Hematopoietic multipotent progenitor cell treated with erythropoietin and hydrocortisone succinate and interleukin-3 and kit ligand, for 15 days (in vitro differentiated cells): ENCODE measurements around the gene OR52R1.
"Not testable (repeated sequence)": the region's sequence is repeated elsewhere in the genome, so short reads cannot be mapped to it uniquely, and the experiment has no call there.

Source experiments
- DNase-seq: peaks from one replicate; pipeline ENCODE4 v3.0.0-alpha.2; 2015; ENCODE audit warnings: low spot score

The OR52R1 gene

DNA sequence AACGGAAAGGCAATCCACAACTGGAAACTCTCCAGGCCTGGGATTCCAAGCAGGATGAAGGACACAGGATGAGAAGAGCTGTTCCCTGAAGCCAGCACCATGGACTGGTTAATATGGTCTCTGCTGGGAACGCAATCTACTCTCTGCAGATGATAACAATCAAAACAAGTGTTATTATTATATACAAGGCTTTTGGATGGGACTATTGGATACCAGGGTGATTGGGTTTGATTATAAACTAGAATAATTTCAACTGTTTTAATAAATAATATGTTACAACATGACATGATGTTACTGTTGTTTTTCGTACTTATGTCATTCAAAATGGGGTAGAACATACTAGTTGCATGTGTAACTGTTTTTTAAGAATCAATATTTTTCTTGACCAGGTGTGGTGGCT lies at the start of gene OR52R1:
OR52R1 (minus strand) TSS at position 101 of the 400 bp plus-strand sequence; CDS start at position 101, 0 bp downstream.
- DNase-seq = no peak

DNA sequence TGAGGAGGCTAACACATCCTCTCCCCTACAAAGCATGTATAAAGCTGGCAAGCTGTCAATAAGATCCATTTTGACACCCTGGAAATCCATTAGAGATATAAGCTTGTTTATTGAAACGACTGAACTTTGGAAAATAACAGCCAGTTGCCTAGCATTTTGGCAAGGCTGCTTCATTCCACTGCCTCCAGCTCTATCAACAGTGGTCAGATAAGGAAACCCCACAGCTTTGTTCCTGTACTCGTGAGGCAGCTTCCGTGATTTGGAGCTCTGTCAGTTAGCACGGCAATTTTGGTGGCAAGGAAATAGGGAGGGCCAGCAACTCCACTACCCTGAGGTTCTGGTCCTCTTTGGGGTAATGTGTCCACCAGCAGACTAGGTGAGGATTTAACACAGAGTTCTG lies 46.9 kb upstream of the OR52R1 start:
- no peak for DNase-seq

DNA sequence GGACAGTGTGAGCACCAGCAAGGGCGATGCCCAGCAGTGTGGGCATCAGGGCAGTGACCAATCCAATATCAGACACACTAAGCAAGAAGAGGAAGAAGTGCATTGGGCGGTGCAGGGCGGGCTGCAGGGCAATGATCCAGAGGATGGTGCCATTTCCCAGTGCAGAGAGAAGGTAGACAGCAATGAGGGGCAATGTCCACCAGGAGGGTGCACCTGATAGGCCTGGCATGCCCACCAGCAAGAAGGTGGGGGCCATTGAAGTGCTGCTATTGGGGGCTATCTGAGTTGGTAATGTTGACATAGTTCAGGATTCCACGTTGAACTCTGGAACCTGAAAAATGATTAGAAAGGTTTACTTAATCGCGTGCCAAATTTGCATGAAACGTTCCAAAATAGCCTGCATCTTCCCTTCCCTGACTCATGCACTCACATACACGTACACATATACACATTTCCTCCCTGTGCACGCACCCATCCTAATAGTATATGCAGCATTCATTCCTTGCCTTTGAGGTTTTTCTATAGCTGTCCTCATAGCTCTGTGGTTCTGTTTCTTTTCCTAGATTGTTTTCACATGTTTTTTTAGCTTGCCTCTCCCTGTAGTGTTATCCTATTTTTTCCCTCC lies 44.8 kb upstream of the OR52R1 start, which contains the start of gene OR51S1:
OR51S1 (minus strand) TSS at position 301 of the 625 bp plus-strand sequence; CDS start at position 301, 0 bp downstream.
- no peak for DNase-seq

DNA sequence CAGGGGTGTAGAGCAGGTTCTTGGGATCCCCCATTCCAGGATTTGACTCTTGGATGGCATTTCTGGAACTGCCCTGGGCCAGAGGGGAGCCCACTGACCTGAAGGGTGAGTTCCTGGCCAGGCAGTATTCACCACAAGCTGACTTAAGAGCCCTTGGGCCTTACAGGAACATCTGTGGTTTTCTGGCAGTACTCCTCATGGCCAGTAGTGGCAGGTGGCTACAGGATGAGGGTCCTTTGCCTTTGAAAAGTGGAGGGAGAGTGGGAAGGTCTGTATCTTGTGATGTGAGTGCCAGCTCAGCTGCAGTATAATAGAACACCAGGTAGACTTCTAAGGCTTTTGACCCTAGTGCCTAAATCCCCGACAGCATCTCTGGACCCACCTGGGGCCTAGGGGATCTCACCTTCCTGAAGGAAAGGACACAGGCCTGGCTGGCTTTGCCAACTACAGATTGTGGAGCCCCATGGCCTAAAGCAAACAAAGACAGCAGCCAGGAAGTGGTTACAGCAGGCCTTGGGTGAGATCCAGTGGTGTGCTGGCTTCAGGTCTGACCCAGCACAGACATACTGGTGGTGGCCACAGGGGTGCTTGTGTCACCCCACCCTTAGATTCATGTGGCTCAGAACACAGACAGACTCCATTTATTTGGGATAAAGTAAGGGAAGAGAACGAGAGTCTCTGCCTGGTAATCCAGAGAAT lies 35.8 kb upstream of the OR52R1 start:
- DNase-seq = no peak

DNA sequence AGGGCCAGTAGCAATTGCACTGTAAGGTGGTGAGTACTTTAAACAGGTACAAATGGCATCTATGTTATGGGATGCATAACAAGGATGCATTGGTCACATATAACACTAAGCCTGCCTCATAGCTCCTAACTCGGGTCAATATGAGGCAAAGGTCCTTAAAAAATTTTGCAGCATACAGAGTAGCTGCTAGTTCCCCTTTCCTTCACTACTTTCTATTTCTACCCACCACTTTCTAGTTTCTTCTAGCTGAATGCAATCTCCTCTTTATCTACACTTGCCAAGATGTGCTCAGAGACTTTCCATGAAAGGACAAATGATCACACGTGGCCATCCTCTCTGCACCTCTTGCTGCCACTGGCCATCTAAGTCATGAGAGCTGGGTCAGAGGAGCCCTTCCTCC lies 26.7 kb upstream of the OR52R1 start:
- DNase-seq = no peak

DNA sequence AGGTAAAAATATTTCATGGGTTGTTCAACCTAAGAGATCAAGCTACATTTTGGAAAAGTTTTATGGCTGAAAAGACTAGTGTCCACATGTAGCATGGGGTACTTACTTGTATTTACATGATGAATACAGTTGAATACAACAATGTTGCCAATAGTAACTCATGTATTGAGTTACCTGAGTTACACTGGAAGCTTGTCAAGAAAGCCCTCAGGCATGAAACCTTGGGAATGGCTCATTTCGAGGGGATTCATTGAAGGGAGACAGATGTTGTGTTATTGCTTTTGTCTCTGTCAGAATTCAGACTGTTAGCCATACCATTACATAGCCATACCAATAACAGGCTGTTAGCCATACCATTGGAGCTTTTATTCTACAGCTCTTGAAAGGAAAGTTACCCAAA lies 26.2 kb upstream of the OR52R1 start:
- DNase-seq = no peak

DNA sequence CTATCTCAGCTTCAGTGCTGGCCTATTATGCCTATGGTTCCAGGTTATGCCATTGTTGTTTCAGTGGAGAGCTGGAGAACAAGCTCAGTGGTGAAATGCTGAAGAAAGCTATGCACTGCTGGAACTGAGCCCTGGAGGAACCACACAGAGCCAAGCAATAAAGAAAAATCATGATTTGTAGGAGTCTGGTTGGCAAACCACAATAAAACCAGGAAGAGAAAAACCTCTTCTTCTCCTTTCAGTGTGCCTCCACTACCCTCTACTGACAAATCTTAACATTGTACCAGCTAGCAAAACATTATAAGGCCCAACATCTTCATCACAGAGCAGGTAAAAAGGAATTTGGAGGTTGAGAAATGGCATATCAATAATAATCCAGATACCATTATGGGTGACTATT lies 22.2 kb upstream of the OR52R1 start:
- no peak for DNase-seq

DNA sequence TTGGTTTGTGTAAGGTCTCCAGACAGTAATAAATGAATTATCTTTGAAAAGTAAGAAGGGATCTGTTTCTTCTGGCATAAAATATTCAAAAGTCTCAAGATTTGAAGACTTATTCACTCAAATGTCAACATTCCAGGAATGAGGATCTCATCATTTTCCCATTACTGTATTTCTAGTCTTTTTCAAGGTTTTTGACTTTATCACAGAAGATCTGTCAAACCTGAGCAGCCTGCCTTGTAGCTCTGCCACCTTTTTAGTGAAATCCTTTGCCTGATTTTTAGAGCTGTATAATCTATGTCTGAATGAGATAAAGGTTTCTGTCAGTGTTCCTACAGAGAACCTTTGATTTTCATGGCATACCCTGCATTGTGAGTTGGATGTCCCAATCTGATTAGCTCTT lies 21.0 kb upstream of the OR52R1 start:
- no peak for DNase-seq

DNA sequence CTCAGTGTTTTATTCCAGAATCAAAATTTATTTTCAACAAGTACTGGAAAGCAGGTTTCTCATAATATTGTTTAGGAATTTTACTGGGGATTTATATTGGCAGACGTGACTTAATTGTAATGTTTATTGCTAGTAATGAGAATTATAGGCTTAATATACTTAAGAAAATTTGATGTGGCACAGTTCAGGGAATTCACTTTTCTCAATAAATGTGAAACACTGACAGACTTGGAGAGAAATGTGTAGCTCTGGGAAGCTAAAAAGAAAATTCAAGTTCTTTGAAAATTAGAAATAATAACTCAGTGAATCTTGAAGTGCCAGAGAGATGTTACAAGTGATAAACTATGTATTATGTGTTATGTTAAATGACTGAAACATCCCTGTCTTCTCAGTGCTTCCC lies 16.8 kb upstream of the OR52R1 start, which contains the start of gene OR51F2:
OR51F2 (plus strand) TSS at position 301 of the 400 bp plus-strand sequence. CDS start 101 bp downstream, outside the sequence.
- DNase-seq = no peak

DNA sequence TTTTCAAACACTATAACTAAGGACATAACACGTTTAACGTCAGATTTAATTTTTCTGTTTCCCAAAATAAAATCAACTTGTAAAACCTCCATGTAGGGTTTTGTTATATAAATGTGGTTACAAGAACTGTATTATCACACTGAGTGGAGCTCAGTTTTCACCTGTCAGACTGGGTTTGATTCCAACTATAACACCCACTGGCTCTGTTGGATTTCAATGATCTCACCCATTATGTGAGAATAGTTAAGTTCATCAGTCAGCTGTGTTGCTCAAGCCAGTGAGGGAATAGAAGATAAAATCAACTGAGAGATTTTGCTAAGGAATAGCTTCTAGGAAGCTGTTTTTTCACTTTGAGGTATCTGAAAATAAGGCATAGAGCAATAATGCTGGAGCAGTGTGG lies 5.1 kb upstream of the OR52R1 start:
- no peak for DNase-seq

DNA sequence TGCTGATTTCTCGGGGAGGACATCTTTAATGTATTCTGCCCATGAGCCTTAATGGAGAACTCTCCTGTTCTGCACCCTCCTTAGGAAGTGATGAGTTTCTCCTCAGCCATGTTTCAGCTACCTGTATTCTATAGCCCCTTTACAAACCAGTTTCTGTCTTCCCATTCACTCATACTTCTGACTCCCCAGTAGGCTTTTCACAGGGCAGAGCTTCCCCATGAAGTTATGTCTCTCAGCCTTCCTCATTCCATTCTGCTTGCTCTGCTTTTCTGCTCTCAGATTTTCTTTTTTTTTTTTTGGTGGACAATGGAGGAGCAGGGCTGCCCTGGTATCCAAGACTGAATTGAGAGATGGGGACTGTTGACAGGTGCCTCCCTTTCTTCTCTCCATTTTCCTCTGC lies 4.3 kb upstream of the OR52R1 start:
- no peak for DNase-seq

DNA sequence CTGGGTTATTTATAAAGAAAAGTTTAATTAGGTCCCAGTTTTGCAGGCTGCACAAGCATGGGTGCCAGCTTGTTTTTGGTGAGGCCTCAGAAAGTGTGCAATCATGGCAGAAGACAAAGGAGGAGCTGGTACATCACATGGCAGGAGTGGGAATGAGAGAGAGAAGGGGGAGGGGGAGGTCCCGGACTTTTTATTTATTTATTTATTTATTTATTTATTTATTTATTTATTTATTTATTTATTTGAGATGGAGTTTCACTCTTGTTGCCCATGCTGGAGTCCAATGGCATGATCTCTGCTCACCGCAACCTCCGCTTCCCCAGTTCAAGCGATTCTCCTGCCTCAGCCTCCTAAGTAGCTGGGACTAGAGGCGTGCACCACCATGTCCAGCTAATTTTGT lies 2.9 kb downstream of the OR52R1 start:
- DNase-seq = not testable (repeated sequence)

DNA sequence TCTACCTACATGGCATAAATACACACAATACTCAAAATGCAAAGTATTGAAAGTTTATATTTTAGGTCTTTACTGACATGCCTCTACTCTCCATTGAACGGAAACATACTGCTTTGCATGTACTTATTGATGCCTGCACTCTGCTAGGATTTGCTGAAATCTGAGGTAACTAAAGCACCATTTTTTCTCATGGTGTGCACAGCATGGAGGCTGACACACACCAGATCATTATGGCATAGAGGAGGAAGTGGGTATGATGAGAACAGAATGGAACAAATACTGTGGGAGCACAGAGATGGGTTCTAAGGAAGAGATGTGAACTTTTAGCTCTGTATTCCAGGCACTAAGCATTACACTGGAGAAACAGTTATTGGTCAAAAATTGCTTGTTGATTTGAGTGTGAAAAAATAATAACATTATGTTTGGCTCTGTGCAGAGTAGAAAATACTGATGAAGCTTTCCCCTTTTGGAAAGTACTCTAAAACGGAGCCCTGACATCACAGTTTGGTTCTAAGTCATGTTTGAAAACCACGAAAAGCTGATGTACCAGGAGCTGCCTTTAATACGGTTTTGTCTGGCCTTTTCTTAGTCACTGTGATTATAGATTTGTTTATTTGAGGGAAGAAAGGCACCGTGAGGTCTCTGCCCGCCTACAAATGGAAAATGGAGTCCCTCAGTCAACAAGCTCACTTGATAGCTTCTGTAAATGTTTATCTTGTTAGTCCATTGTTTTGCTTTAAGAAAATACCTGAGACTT lies 5.6 kb downstream of the OR52R1 start:
- DNase-seq = no peak

DNA sequence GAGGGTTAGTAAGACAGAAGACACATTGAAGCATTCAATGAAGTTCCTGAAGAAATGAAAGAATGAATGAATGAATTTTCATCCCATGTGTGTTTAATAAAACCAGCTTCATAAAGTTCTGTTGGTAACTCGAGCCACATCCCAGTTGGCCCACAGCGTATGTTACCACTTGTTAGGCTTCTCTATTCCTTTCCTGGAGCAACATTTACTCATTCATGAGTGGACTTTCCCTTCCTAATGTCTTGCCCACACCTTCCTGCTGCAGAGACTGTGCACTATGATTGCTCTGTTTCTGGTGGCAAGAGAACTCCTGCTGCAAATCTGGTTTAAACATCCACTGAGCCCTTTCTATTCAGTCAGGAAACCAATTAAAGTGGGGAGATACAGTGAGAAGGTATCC lies 7.0 kb downstream of the OR52R1 start:
- DNase-seq = no peak

DNA sequence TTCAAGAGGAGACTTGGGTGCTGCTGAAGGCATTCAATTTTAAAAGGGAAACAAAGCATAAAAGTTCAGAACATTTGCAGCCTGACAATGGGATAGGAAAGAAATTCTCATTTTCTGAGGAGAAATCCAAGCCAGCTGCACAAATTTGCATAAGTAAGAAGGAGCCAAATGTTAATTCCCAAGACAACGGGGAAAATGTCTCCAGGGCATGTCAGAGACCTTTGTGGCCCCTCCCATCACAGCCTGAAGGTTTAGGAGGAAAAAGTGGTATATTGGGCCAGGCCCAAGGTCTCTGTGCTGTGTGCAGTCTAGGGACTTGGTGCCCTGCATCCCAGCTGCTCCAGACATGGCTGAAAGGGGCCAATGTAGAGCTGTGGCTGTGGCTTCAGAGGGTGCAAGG lies 21.7 kb downstream of the OR52R1 start:
- DNase-seq = no peak

DNA sequence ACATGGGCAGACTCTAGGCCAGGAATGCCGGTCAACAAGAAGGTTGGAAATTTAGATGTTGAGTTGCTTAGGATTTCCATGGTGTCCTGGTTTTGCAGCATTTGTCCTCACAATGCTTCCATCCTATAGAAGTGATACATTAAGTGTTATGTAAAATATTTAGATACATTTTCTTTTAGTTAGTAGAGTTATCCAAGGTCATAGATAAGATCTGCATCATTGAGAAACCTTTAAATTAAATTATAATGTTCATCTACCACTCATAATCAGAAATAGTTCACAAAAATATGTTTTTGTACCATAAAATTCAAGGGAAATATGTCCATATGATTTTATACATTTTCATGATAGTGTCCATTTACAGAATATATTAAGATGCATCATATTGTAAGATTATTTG lies 34.3 kb downstream of the OR52R1 start, which contains the start of gene OR51F1:
OR51F1 (minus strand) TSS at position 101 of the 400 bp plus-strand sequence; CDS start at position 101, 0 bp downstream.
- no peak for DNase-seq

DNA sequence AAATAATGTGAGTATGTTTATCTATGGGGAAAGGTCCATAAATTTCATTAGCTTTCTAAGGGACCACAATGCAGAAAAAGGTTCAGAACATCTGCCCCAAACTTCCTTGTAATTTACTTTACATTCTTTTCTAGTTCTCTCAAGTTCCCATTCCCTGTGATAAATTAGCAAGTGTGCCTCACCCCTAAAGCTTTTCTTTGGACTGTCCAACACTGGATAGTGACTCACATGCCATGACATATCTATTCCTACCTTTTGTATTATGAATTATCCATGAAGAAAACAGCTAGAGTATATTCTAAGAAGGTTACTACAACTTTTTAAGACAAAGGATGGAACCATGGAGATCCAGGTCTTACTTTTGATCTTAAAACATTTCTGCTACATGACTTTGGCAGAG lies 36.1 kb downstream of the OR52R1 start:
- no peak for DNase-seq

DNA sequence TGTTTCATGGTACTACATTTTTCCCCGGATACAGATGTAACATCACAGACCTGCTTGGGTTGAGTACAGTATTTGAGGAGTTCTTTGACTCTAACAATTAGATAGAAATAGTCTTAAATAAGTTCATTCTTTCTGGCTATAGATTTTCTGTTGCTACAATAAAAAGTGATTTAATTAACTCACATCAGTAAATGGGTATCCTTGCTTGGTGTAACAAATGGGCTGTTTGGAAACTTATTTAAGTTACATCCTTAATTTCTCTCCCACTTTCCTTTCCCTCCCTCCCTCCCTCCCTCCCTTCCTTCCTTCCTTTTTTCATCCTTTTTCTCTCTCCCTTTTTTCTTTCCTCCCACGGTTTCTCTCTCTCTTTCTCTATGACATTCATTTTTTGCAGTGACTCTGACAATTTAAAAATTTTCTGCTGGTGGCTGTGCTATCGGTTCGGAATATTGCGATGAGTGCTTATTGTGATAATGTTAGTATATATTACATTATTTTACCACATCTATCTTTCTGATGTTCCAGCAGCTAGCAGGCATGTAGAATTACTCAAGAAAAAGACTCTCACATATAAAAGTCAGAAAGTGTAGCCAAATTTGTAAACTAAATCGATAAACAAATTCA lies 37.6 kb downstream of the OR52R1 start:
- no peak for DNase-seq

DNA sequence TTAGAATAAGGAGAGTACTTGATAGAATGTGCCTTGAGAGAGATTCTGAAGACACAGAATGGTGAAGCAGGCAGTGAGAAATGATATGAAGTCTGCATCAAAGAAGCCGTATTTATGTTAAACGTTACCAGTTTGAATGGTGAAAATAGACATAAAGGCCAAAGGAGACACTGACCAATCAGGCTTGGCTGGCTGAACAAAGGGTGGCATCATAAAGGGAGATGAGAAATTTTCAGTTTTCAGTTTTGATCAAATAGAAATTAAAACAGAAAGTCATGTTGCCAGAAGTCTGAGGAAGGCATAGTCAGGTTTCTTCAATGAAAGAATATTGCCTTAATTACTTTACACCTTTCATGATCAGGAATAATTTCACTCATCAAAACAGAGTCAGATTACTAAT lies 41.1 kb downstream of the OR52R1 start:
- no peak for DNase-seq
